Neural progenitor cell (in vitro differentiated cells): ENCODE data around the gene NT5C. TPM values are rescaled to one million over a fixed set of nuclear protein-coding genes. Genes with fewer than 3 reads are reported as not detected.
"Not testable (repeated sequence)": the region's sequence is repeated elsewhere in the genome, so short reads cannot be mapped to it uniquely, and the experiment has no call there.

Experiments
- DNase-seq: peaks from one replicate; pipeline ENCODE4 v3.0.0-alpha.2; 2016; ENCODE audit warnings: low spot score
- H2AFZ ChIP-seq: fragments of 200-600 bp; sonication (generic); replicated peaks from 2 replicates; pipeline ENCODE4 v1.6.1; 2016; ENCODE audit warnings: antibody characterized with exemption
- H3F3A ChIP-seq: fragments of 200-600 bp; sonication (generic); 2 replicates; pipeline ENCODE4 v1.6.1; 2016; ENCODE audit warnings: antibody characterized with exemption, low read depth
- H3K27ac ChIP-seq: fragments of 200-600 bp; sonication (generic); 2 replicates; pipeline ENCODE4 v1.5.1; 2016; ENCODE audit warnings: mild to moderate bottlenecking
- H3K27me3 ChIP-seq: fragments of 200-600 bp; sonication (generic); 2 replicates; pipeline ENCODE4 v1.6.1; 2016; ENCODE audit warnings: mild to moderate bottlenecking, moderate library complexity
- H3K36me3 ChIP-seq: fragments of 200-600 bp; sonication (generic); 2 replicates; pipeline ENCODE4 v1.5.1; 2016
- H3K4me1 ChIP-seq: fragments of 200-600 bp; sonication (generic); 2 replicates; pipeline ENCODE4 v1.6.1; 2016; ENCODE audit warnings: mixed run types
- H3K4me2 ChIP-seq: fragments of 200-600 bp; sonication (generic); 2 replicates; pipeline ENCODE4 v1.6.1; 2016
- H3K4me3 ChIP-seq: fragments of 200-600 bp; sonication (generic); 2 replicates; pipeline ENCODE4 v1.5.1; 2016
- H3K79me2 ChIP-seq: fragments of 200-600 bp; sonication (generic); 2 replicates; pipeline ENCODE4 v1.6.1; 2016; ENCODE audit warnings: low read depth
- H3K9ac ChIP-seq: fragments of 200-600 bp; sonication (generic); 2 replicates; pipeline ENCODE4 v1.6.1; 2016
- H3K9me3 ChIP-seq: fragments of 200-600 bp; sonication (generic); 2 replicates; pipeline ENCODE4 v1.5.1; 2016; ENCODE audit warnings: low read depth
- H4K20me1 ChIP-seq: fragments of 200-600 bp; sonication (generic); 2 replicates; pipeline ENCODE4 v1.6.1; 2016; ENCODE audit warnings: low read depth
- H3K27ac Mint-ChIP-seq: 3 replicates; pipeline ENCODE4 v1.8.0; 2021; ENCODE audit warnings: mixed read lengths
- H3K27me3 Mint-ChIP-seq: 2 replicates; pipeline ENCODE4 v1.8.0; 2022; ENCODE audit warnings: low read depth, mild to moderate bottlenecking, inconsistent platforms, moderate library complexity, mixed read lengths; ENCODE audit not compliant: insufficient read depth
- H3K36me3 Mint-ChIP-seq: 3 replicates; pipeline ENCODE4 v1.8.0; 2021; ENCODE audit warnings: mixed read lengths
- H3K4me1 Mint-ChIP-seq: 3 replicates; pipeline ENCODE4 v1.8.0; 2021; ENCODE audit warnings: mixed read lengths
- H3K4me3 Mint-ChIP-seq: 3 replicates; pipeline ENCODE4 v1.8.0; 2021; ENCODE audit warnings: mild to moderate bottlenecking, moderate library complexity, mixed read lengths
- H3K9me3 Mint-ChIP-seq: 3 replicates; pipeline ENCODE4 v1.8.0; 2020; ENCODE audit warnings: mixed read lengths
- EZH2 ChIP-seq: fragments of 200-600 bp; sonication (generic); IDR thresholded peaks from 2 replicates; pipeline ENCODE4 v1.6.1; 2017; ENCODE audit warnings: antibody characterized with exemption, mild to moderate bottlenecking, moderate library complexity
- EZH2phosphoT487 ChIP-seq: fragments of 200-600 bp; sonication (generic); IDR thresholded peaks from 2 replicates; pipeline ENCODE4 v1.6.1; 2017; ENCODE audit warnings: antibody characterized with exemption
- total RNA-seq: library from RNA; depleted of rRNA; stranded (reverse); fragments of >200 nt; gene quantifications from 2 replicates; pipeline ENCODE4 v1.2.3, GENCODE V29; 2015; ENCODE audit warnings: low replicate concordance
- TF ChIP-seq, protein P1 (sequence below): fragments of 200-600 bp; sonication (generic); IDR thresholded peaks from 2 replicates; pipeline ENCODE4 v1.5.1; 2017; ENCODE audit warnings: antibody characterized with exemption, mild to moderate bottlenecking

The NT5C gene
- total RNA-seq, 1 donor from 2014 or later, result 45.8 TPM

DNA sequence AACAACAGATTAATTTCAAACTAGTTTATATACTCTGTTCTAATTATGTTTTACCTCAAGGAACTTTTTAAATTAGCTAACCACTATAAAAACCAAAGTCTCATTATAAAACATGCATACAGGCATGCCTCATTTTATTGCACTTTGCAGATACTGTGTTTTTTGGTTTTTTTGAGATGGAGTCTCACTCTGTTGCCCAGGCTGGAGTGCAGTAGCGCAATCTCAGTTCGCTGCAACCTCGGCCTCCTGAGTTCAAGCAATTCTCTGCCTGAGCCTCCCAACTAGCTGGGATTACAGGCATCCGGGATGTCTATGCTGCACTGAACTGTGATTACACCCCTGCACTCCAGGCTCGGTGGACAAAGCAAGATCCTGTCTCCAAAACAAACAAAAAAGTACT is 31.5 kb upstream of the NT5C start:
- no peak overlapping the region for H3K4me3 Mint-ChIP-seq
- H3K4me1 Mint-ChIP-seq, result no peaks in the 10 kb centered on the region
- peak overlapping the region; percentile 37 for H3K27ac ChIP-seq
- no peak overlapping the region for H3K4me3 ChIP-seq
- peaks cover 22% of the 10 kb centered on the region for H3K36me3 Mint-ChIP-seq
- peaks cover 9% of the 10 kb centered on the region for H3K36me3 ChIP-seq
- H3F3A ChIP-seq, result peaks cover 41% of the 10 kb centered on the region
- no peaks in the 10 kb centered on the region for H3K27me3 Mint-ChIP-seq
- H3K4me1 ChIP-seq, result no peaks in the 10 kb centered on the region
- TF ChIP-seq EZH2 (no peak), EZH2phosphoT487 (no peak)
- TF ChIP-seq, protein P1, sequence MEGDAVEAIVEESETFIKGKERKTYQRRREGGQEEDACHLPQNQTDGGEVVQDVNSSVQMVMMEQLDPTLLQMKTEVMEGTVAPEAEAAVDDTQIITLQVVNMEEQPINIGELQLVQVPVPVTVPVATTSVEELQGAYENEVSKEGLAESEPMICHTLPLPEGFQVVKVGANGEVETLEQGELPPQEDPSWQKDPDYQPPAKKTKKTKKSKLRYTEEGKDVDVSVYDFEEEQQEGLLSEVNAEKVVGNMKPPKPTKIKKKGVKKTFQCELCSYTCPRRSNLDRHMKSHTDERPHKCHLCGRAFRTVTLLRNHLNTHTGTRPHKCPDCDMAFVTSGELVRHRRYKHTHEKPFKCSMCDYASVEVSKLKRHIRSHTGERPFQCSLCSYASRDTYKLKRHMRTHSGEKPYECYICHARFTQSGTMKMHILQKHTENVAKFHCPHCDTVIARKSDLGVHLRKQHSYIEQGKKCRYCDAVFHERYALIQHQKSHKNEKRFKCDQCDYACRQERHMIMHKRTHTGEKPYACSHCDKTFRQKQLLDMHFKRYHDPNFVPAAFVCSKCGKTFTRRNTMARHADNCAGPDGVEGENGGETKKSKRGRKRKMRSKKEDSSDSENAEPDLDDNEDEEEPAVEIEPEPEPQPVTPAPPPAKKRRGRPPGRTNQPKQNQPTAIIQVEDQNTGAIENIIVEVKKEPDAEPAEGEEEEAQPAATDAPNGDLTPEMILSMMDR, result no peak
- no peak overlapping the region for H3K27ac Mint-ChIP-seq
- no peak overlapping the region for H3K9ac ChIP-seq
- peaks cover 7% of the 10 kb centered on the region for H3K79me2 ChIP-seq
- no peaks in the 10 kb centered on the region for H3K27me3 ChIP-seq
- DNase-seq, result no peak
- no peak overlapping the region for H3K4me2 ChIP-seq
- H3K9me3 ChIP-seq, result no peaks in the 10 kb centered on the region
- H2AFZ ChIP-seq, result no peak overlapping the region
- peaks cover 15% of the 10 kb centered on the region for H4K20me1 ChIP-seq
- no peaks in the 10 kb centered on the region for H3K9me3 Mint-ChIP-seq

DNA sequence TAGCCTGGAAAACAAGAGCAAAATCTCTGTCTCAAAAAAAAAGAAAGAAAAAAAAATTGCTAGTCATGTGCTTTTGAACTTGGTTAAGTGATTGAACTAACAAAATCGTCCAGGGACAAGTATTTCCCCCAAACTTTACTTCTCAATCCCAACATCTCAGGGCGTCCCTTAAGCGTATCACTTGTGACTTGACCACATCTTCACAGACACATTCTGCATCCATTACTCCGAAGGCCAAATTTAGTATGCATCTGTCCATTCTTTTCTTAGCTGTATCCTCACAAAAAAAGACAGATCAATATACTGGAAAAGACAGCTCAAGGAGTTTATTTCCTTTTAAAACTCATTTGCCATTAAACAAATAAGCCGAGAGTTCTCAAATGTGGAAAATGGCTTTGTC is 28.7 kb upstream of the NT5C start:
- H3K27ac Mint-ChIP-seq, result no peak overlapping the region
- no peak overlapping the region for H3K4me2 ChIP-seq
- H3F3A ChIP-seq, result peaks cover 26% of the 10 kb centered on the region
- no peaks in the 10 kb centered on the region for H3K4me1 Mint-ChIP-seq
- no peaks in the 10 kb centered on the region for H3K79me2 ChIP-seq
- peaks cover 2% of the 10 kb centered on the region for H3K4me1 ChIP-seq
- no peak overlapping the region for H2AFZ ChIP-seq
- H3K36me3 Mint-ChIP-seq, result peaks cover 17% of the 10 kb centered on the region
- H3K27me3 Mint-ChIP-seq, result peaks cover 5% of the 10 kb centered on the region
- DNase-seq, result no peak
- H3K9ac ChIP-seq, result no peak overlapping the region
- H3K9me3 Mint-ChIP-seq, result no peaks in the 10 kb centered on the region
- TF ChIP-seq EZH2phosphoT487 (no peak), EZH2 (no peak)
- no peaks in the 10 kb centered on the region for H3K27me3 ChIP-seq
- H3K4me3 ChIP-seq, result no peak overlapping the region
- no peak overlapping the region for H3K4me3 Mint-ChIP-seq
- no peak overlapping the region for H3K27ac ChIP-seq
- no peaks in the 10 kb centered on the region for H3K9me3 ChIP-seq
- peaks cover 5% of the 10 kb centered on the region for H4K20me1 ChIP-seq
- no peaks in the 10 kb centered on the region for H3K36me3 ChIP-seq

DNA sequence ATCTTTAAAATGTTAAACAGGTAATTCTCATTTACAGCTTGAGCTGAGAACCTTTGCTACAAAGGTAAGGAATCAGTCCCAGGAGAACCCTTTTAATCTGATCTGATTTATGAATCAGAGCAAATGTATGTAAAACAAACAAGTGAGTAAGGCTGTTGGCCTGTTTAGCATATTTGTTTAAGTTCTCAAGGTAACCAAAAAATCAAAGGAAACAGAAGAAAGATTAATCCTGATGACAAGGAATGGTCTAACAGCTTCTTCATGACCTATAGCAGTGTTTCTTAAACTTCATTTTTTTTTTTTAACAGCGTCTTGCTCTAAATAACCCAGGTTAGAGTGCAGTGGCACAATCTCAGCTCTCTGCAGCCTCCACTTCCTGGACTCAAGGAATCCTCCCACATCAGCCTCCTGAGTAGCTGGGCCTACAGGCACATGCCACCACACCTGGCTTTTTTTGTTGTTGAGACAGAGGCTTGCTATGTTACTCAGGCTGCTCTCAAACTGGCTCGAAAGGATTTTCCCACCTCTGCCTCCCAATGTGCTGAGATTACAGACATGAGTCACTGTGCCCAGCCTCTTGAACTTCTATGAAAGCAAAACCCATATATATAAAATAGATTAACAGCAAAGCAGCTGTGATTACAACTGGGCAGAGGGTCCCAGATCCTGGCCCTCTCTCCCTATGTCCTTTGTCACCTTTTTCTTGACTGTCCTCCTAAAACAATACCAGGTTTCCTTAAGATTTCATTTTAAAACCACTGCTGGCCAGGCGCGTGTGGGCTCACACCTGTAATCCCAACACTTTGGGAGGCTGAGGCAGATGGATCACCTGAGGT is 27.9 kb upstream of the NT5C start:
- no peaks in the 10 kb centered on the region for H3K36me3 ChIP-seq
- H3K27ac Mint-ChIP-seq, result no peak overlapping the region
- no peak for DNase-seq
- peaks cover 7% of the 10 kb centered on the region for H3K4me1 ChIP-seq
- H3K4me3 Mint-ChIP-seq, result no peak overlapping the region
- H3K36me3 Mint-ChIP-seq, result peaks cover 14% of the 10 kb centered on the region
- peaks cover 10% of the 10 kb centered on the region for H4K20me1 ChIP-seq
- H3K9ac ChIP-seq, result no peak overlapping the region
- peaks cover 5% of the 10 kb centered on the region for H3K27me3 Mint-ChIP-seq
- no peak overlapping the region for H2AFZ ChIP-seq
- H3K79me2 ChIP-seq, result no peaks in the 10 kb centered on the region
- H3F3A ChIP-seq, result peaks cover 29% of the 10 kb centered on the region
- no peaks in the 10 kb centered on the region for H3K9me3 Mint-ChIP-seq
- no peaks in the 10 kb centered on the region for H3K9me3 ChIP-seq
- H3K4me2 ChIP-seq, result no peak overlapping the region
- no peak for TF ChIP-seq EZH2phosphoT487
- TF ChIP-seq, protein P1, result no peak
- no peak for TF ChIP-seq EZH2
- peaks cover 4% of the 10 kb centered on the region for H3K4me1 Mint-ChIP-seq
- no peak overlapping the region for H3K27ac ChIP-seq
- H3K27me3 ChIP-seq, result no peaks in the 10 kb centered on the region
- no peak overlapping the region for H3K4me3 ChIP-seq

DNA sequence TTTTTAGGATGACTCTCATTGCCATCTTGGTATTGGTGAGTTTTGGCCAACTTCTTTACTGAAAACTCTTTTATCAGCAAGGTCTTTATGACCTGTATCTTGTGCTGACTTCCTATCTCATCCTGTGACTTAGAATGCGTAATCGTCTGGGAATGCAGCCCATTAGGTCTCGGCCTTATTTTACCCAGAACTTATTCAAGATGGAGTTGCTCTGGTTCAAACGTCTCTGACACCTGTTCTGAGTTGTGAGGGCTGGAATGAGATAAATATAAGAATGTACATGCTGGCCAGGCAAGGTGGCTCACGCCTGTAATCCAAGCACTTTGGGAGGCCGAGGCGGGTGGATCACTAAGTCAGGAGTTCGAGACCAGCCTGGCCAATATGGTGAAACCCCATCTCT is 26.9 kb upstream of the NT5C start:
- not testable (repeated sequence) for DNase-seq, H3K4me2 ChIP-seq, H3K9me3 ChIP-seq, H3K9me3 Mint-ChIP-seq, H2AFZ ChIP-seq, H3K9ac ChIP-seq, H3K4me1 Mint-ChIP-seq, H3K27ac ChIP-seq, H3K27ac Mint-ChIP-seq, H3K36me3 ChIP-seq, H3K79me2 ChIP-seq, H3K4me3 ChIP-seq, H3K4me3 Mint-ChIP-seq, H3K27me3 Mint-ChIP-seq, H3K27me3 ChIP-seq, H3K4me1 ChIP-seq
- H3F3A ChIP-seq, result peaks cover 20% of the 10 kb centered on the region
- H4K20me1 ChIP-seq, result peaks cover 15% of the 10 kb centered on the region
- H3K36me3 Mint-ChIP-seq, result peaks cover 12% of the 10 kb centered on the region
